Cortex of kidney (tissue), 1 donor: ENCODE results near the gene ANAPC1.
A peak's percentile ranks its signal among the peaks of the same experiment; 100 is the strongest.
"Not testable (repeated sequence)": the region's sequence is repeated elsewhere in the genome, so short reads cannot be mapped to it uniquely, and the experiment has no call there.

ENCODE experiments used
- DNase-seq: peaks from one replicate; lab custom pipeline; 2025; lab: John Stamatoyannopoulos, UW

ANAPC1 gene

GRCh38 chr2:111903930-111904439 is 20.0 kb upstream of the ANAPC1 start:
- no peak for DNase-seq

DNA sequence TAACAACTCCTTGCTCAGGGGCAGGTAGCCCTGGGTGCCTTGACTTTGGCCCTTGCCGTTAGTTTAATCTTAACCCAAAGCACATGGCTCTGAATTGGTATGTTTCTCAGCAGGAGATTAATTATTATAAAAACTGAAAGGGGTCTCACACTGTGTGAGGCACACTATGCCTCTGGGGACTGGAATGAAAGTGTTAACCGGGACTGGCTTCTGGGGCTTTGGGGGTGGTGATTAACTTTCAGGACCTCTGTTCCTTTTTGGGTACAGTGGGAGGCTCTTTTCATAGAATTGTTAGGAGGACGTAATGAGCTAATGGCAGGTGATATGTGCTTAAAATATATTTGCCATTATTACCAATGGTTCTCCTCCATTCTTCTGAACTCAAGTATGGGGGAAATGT is 19.5 kb upstream of the ANAPC1 start:
- no peak for DNase-seq

DNA sequence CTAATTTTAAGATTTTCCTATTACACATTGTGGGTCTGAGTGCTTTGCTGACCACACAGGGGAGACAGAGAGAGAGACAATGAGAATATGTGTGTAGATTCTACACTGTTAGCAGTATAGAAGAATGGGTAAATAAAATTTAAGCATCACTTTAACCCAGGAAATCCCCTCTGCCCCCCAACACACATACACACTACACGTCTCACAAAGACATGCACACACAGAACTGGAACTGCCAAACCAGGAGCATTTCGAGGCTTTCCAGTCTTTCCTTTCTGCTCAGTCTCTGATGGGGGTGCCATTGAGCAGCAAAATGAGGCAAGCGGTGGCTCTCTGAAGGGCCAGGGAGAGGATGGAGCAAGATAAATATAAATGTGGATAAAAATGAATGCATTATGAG is 16.9 kb upstream of the ANAPC1 start:
- no peak for DNase-seq

GRCh38 chr2:111898703-111899514 is 14.9 kb upstream of the ANAPC1 start:
- no peak for DNase-seq

DNA sequence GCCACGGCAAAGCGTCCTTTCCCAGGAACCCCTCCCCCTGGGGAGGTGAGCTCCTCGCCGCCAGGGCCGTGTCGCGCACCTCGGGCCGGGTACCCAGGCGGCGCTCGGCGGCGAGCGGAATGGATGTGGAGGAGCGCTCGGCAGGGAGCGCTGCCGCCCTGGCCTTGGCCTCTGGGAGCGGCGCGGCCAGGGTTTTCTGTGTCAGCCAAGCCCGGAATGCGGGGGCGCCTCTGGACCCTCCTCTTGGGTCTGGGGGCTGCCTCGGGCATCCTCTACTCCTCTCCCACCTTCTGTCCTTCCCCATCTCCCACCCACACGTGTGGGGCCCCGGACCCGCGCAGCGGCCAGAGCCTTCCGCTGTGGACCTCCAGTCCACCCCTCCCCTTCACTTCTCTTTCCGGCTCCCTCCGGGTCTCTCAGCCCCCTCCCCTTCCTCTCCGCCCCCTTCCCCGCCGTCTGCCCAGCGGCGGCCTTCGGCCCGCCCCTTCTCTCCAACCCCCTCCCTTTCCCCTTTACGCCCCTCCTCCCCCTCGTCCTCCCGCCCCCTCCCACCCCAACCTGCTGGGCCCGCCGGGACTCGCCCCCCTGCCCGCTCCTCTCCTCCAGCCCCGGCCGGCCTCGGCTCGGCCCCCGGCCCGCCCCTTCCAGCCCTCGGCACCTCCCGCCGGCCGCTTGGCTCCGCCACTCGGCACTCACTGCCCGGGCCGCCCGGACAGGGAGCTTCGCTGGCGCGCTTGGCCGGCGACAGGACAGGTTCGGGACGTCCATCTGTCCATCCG is 14.1 kb upstream of the ANAPC1 start, which contains the start of gene MERTK:
MERTK (plus strand) TSS at position 684 of the 779 bp plus-strand sequence. CDS start 129 bp downstream, outside the sequence.
- DNase-seq, result peak; percentile 44

DNA sequence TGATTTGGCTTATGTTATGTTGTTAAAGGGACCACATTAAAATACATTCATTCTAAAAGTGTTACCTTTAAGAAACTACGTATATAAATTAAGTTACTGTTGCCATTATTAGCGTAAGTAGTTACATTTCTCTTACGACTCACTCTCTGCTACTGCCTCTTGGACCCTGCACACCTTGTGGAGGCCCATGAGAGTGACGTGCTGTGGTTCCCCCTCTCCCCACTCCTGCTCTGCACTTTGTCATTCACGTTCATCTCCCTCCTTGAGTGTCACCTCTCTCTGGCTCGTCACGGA is 13.6 kb upstream of the ANAPC1 start:
- no peak for DNase-seq

DNA sequence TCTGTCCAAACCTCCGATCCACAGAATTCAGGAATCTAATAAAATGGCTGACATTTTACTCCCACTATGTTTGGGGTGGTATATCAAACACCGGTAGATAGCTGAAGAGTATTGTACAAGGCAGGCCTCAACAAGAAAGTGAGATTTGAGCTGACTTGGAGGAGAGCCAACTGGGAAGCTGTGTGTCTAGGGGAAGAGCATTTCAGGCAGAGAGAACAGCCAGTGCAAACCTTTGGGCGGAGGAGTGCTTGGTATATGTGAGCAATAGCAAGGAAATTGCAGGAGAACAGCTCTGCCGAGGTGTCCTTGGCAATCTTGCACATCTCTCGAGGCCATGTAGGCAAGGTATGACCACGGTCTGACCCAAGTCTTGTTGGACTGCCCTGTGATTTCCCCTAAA is 12.6 kb upstream of the ANAPC1 start:
- no peak for DNase-seq

DNA sequence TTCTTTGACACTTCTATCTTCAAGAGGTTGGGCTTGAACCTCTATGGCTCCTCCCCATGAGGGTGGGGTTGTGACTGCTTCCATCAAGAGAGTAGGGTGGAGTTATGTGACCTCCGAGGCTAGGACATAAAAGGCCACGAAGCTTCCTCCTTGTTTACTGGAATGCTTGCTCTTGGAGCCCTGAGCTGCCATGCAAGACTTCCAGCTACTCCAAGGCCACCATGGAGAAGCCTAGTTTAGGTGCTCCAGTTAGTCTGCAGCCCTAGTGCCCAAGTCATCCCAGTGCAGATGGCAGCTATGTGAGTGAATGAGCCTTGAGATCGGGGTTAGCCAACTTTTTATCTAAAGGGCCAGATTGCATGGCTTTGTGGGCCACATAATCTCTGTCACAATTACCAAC is 12.0 kb upstream of the ANAPC1 start:
- DNase-seq, result no peak

GRCh38 chr2:111884592-111884964 is 585 bp upstream of the ANAPC1 start:
- no peak for DNase-seq

GRCh38 chr2:111872806-111873205 is 11.2 kb downstream of the ANAPC1 start:
- not testable (repeated sequence) for DNase-seq

DNA sequence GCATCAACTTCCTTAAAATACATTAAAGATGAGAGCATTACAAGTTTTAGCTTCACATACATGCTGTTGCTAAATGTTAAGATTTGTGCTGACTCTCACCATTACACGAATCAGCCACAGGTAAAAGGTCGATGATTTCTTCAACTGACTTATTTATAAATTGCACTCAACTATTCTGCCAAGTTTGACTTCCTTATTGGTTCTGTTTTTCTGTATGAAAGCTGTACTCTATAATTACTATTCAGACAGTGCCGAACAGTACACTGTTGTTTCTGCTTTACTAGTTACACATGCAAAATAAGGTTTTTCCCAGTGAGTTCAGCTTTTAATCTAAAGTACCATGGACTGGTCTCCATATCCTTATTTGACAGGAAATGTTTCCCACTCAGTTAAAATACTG is 18.9 kb downstream of the ANAPC1 start:
- not testable (repeated sequence) for DNase-seq

DNA sequence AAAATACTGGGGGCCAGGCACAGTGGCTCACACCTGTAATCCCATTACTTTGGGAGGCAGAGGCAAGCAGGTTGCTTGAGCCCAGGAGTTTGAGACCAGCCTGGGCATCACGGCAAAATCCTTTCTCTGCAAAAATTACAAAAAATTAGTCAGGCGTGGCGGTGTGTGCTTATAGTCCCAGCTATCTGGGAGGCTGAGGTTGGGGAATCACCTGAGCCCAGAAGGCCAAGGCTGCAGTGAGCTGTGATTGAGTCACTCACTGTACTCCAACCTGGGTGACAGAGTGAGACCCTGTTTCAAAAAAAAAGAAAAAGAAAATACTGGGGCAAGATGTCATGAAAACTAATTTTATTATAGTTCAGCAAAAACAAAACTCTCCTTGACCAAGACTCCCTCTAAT is 24.0 kb downstream of the ANAPC1 start:
- DNase-seq, result not testable (repeated sequence)

GRCh38 chr2:111852544-111852943 is 31.4 kb downstream of the ANAPC1 start:
- not testable (repeated sequence) for DNase-seq

GRCh38 chr2:111850646-111851045 is 33.3 kb downstream of the ANAPC1 start:
- not testable (repeated sequence) for DNase-seq

- not testable (repeated sequence) for DNase-seq
Measured at GRCh38 chr2:111839625-111840282, 44.2 kb downstream of the ANAPC1 start.

GRCh38 chr2:111838992-111839391 is 45.0 kb downstream of the ANAPC1 start:
- not testable (repeated sequence) for DNase-seq

DNA sequence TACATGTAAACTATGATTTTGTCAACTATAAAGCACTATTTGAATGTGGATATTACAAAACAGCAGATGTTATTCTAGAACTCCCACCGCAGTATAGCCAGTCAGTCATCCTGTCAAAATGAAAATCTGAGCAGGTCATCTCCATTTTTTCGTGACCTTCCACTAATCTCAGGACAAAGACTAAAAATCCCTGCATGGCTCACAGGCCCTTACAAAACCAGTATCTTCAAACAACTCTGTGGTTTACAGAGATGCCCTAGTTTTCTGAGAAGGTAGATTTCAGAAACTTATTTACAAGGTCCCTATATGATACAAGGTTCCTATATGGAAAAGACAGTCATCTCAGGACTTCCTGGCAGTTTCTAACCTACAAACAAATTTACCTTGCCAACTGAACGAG is 49.8 kb downstream of the ANAPC1 start:
- not testable (repeated sequence) for DNase-seq

GRCh38 chr2:111830479-111830878 is 53.5 kb downstream of the ANAPC1 start:
- not testable (repeated sequence) for DNase-seq

DNA sequence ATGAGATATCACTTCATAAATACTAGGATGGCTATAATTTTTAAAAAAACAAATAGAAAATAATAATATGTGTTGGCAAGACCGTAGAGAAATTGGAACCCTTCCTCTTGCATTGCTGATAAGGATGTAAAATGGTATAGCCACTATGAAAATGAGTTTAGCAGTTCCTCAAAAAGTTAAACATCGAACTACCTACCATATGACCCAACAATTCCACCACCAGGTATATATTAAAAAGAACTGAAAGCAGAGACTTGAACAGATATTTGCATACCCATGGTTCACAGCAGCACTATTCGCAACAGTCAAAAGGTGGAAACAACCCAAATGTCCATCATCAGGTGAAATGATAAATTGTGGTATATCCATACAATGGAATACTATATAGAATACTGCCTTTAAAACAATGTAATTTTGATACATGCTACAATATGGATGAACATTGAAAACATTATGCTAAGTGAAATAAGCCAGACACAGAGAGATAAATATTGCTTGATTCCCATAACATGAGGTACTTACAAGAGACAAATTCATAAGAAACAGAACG is 55.7 kb downstream of the ANAPC1 start:
- not testable (repeated sequence) for DNase-seq

- DNase-seq, result not testable (repeated sequence)
Measured at GRCh38 chr2:111812970-111813622, 70.9 kb downstream of the ANAPC1 start.

DNA sequence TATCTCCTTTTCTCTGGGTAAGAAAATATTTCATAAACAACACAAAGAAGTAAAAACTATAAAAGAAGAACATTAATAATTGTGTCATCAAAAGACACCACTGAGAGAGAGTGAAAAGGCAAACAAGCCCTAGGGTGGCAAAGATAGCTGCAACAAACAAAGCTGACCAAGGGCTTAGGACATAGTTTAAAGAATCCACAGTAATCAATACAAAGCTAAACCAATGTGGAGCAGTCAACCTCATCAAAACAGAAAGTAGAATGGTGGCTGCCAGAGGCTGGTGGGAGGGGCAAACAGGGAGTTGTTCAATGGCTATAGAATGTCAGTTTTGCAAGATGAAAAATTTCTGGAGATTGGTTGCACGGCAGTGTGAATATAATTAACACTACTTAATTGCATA is 93.4 kb downstream of the ANAPC1 start:
- DNase-seq, result not testable (repeated sequence)

DNA sequence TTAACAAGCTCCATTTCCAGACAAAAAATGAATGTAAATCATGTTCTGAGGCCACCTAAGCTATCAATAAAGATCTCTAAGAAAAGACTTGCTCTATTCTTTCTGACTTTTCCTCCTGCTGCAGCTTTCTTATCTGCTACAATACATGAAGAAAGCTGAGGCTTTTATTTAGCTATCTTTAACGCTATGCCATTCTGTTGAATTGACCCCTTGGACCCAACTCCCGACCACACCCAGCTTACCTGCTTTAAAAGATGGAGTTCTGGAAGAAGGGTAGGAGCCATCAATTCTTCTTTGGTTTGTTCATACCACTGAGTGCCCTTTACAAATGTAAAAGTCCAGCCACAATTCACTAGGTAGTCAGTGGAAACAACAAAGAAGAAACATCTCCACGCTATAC is 99.9 kb downstream of the ANAPC1 start:
- not testable (repeated sequence) for DNase-seq
